ENCODE measurements around the gene LAMB4. TPM values are rescaled to one million over a fixed set of nuclear protein-coding genes. Genes with fewer than 3 reads are reported as not detected.

LAMB4 gene
- total and polyA plus RNA-seq, 2 donors from 2014 or later = 1.2 to 5.4 TPM

- H3K36me3 ChIP-seq (ENCODE audit: control insufficient read depth in 2 of 3, insufficient read depth in 3 of 3, low read length in 3 of 3) = peaks cover 20 to 60% (median 37%) of the 10 kb centered on the region in 3 donors
- H3K4me3 ChIP-seq (ENCODE audit: low read length in 3 of 3) = no peak overlapping the region
- H3K4me1 ChIP-seq (ENCODE audit: control insufficient read depth in 2 of 3, insufficient read depth in 2 of 3, low read depth in 1 of 3, low read length in 3 of 3) = peaks cover 0 to 14% (median 2%) of the 10 kb centered on the region in 3 donors
- H3K27ac ChIP-seq (ENCODE audit: low read depth in 2 of 2, low read length in 2 of 2) = peak overlapping the region in 1 of 2 donors; percentile 5
- H3K9me3 ChIP-seq (ENCODE audit: control insufficient read depth in 2 of 3, insufficient read depth in 1 of 3, low read length in 3 of 3) = no peaks in the 10 kb centered on the region
- TF ChIP-seq, protein P1, sequence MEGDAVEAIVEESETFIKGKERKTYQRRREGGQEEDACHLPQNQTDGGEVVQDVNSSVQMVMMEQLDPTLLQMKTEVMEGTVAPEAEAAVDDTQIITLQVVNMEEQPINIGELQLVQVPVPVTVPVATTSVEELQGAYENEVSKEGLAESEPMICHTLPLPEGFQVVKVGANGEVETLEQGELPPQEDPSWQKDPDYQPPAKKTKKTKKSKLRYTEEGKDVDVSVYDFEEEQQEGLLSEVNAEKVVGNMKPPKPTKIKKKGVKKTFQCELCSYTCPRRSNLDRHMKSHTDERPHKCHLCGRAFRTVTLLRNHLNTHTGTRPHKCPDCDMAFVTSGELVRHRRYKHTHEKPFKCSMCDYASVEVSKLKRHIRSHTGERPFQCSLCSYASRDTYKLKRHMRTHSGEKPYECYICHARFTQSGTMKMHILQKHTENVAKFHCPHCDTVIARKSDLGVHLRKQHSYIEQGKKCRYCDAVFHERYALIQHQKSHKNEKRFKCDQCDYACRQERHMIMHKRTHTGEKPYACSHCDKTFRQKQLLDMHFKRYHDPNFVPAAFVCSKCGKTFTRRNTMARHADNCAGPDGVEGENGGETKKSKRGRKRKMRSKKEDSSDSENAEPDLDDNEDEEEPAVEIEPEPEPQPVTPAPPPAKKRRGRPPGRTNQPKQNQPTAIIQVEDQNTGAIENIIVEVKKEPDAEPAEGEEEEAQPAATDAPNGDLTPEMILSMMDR (IDR thresholded peaks at IDR 0.05; ENCODE audit: borderline replicate concordance, extremely low read depth, insufficient read depth) = no peak
- no peaks in the 10 kb centered on the region for H3K27me3 ChIP-seq (ENCODE audit: control insufficient read depth, insufficient read depth, low read length)
- no peak overlapping the region for H3K9ac ChIP-seq (ENCODE audit: low read length in 3 of 3)
- intact Hi-C loops (cut with DNase I) = no loop called here
- DNase-seq (no peak), FAIRE-seq (no peak)
Measured at GRCh38 chr7:107980671-107981190, 149.4 kb downstream of the LAMB4 start.

GRCh38 chr7:107980171-107980570 lies 150.0 kb downstream of the LAMB4 start:
- Histone ChIP-seq H3K36me3 (ENCODE audit: control insufficient read depth in 2 of 3, insufficient read depth in 3 of 3, low read length in 3 of 3) (peaks cover 24 to 65% (median 43%) of the 10 kb centered on the region in 3 donors), H3K4me1 (ENCODE audit: control insufficient read depth in 2 of 3, insufficient read depth in 2 of 3, low read depth in 1 of 3, low read length in 3 of 3) (peaks cover 0 to 14% (median 2%) of the 10 kb centered on the region in 3 donors), H3K9ac (ENCODE audit: low read length in 3 of 3) (no peak overlapping the region), H3K9me3 (ENCODE audit: control insufficient read depth in 2 of 3, insufficient read depth in 1 of 3, low read length in 3 of 3) (no peaks in the 10 kb centered on the region), H3K4me3 (ENCODE audit: low read length in 3 of 3) (no peak overlapping the region), H3K27me3 (ENCODE audit: control insufficient read depth, insufficient read depth, low read length) (no peaks in the 10 kb centered on the region), H3K27ac (ENCODE audit: low read depth in 2 of 2, low read length in 2 of 2) (peak overlapping the region in 1 of 2 donors; percentile 5)
- DNase-seq (no peak), FAIRE-seq (no peak)
- TF ChIP-seq, protein P1 (IDR thresholded peaks at IDR 0.05; ENCODE audit: borderline replicate concordance, extremely low read depth, insufficient read depth) = no peak
- intact Hi-C loops (cut with DNase I) = no loop called here

DNA sequence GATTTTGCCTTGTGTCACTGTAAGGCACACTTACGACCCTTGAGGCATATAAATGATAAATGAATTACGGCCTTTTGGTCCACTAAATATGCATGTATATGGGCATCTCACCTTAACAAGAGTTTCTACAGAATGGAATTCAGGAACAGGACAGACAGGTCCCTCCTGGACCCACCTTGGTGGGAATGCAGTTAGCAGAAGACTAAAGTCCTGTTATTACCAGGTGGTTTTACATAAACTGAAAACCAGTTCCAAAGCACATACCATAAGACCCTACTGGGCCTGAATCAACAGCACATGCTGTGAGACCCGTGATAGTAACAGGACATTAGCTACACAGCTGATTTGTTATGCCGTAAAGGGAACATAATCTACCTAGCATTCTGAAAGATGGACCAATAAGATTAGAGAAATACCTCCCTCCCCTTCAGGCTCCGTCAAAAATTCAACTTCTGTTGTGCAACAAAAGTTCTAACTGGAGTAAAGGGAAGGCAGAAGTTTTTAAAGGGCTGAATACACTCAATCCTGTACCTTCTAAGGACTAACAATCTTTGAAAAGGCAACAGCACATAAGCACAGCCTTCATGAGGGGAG lies 151.2 kb downstream of the LAMB4 start:
- Histone ChIP-seq H3K4me1 (ENCODE audit: control insufficient read depth in 2 of 3, insufficient read depth in 2 of 3, low read depth in 1 of 3, low read length in 3 of 3) (peaks cover 0 to 14% (median 2%) of the 10 kb centered on the region in 3 donors), H3K9ac (ENCODE audit: low read length in 3 of 3) (peak overlapping the region in 1 of 3 donors; percentile 44), H3K36me3 (ENCODE audit: control insufficient read depth in 2 of 3, insufficient read depth in 3 of 3, low read length in 3 of 3) (peaks cover 23 to 63% (median 46%) of the 10 kb centered on the region in 3 donors), H3K9me3 (ENCODE audit: control insufficient read depth in 2 of 3, insufficient read depth in 1 of 3, low read length in 3 of 3) (no peaks in the 10 kb centered on the region), H3K27me3 (ENCODE audit: control insufficient read depth, insufficient read depth, low read length) (no peaks in the 10 kb centered on the region), H3K27ac (ENCODE audit: low read depth in 2 of 2, low read length in 2 of 2) (peak overlapping the region in 1 of 2 donors; percentile 11), H3K4me3 (ENCODE audit: low read length in 3 of 3) (no peak overlapping the region)
- TF ChIP-seq, protein P1 (IDR thresholded peaks at IDR 0.05; ENCODE audit: borderline replicate concordance, extremely low read depth, insufficient read depth) = no peak
- FAIRE-seq (no peak), DNase-seq (no peak)
- intact Hi-C loops (cut with DNase I) = no loop called here
